ENCODE measurements around the gene AP5M1. TPM values are rescaled to one million over a fixed set of nuclear protein-coding genes. Genes with fewer than 3 reads are reported as not detected.
"Not testable (repeated sequence)": the region's sequence is repeated elsewhere in the genome, so short reads cannot be mapped to it uniquely, and the experiment has no call there.

AP5M1 gene
- 10 to 100 TPM; 37.8 to 51.8 (median 44.6) TPM for total RNA-seq

- Histone ChIP-seq H3K4me3 (replicated peaks in 1 of 3) (peak within 1 kb of the TSS; percentile 76 to 97 (median 92)), H3K27me3 (no peaks in the 10 kb centered on the region), H3K27ac (peak within 1 kb of the TSS; percentile 97 to 98 (median 97)), H3K4me1 (peaks cover 29 to 31% of the 10 kb centered on the region in 2 donors), H3K9me3 (no peaks in the 10 kb centered on the region), H3K36me3 (peaks cover 0 to 4% of the 10 kb centered on the region in 2 donors)
- peak; percentile 93 to 95 for DNase-seq
- TF ChIP-seq POLR2A (IDR thresholded peaks at IDR 0.05), result peak in 1 of 2 donors; percentile 81
- TF ChIP-seq CTCF (IDR thresholded peaks at IDR 0.05), result peak in 1 of 6 experiments; percentile 22
- 0 to 1% methylated on average over 39 to 46 of the region's 76 CpGs for WGBS, 2 donors
- intact Hi-C loops (cut with DNase I), result no loop called here
Observed at GRCh38 chr14:57268161-57269069, at the start of gene AP5M1, which contains the start of gene EXOC5. Gene AP5M1, plus strand, starts transcription at chr14:57268971. Its CDS starts 344 bp downstream, at chr14:57269315. Gene EXOC5, minus strand, starts transcription at chr14:57268905. Its CDS starts 257 bp downstream, at chr14:57268648.

DNA sequence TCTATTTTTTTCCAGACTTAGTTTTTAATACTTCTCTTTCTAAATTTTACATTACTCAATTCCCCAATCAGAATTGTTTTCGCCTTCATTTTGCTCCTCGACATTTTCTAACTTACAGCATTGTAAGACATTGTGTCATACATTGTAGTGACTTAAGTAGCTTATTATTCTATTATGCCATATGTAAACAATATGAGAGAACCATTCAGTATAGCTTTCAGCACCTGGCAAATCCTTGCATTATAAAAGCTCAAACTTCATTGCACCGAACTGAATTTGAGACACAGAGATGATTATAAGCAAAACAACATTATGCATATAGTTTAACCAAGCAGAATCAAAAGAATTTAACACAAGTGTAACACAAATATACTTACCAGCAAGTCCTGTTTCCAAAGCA lies 46.8 kb upstream of the AP5M1 start:
- Histone ChIP-seq H3K27ac (no peak overlapping the region), H3K9me3 (no peaks in the 10 kb centered on the region), H3K4me1 (no peaks in the 10 kb centered on the region), H3K4me3 (replicated peaks in 1 of 3) (no peak overlapping the region), H3K36me3 (peaks cover 3 to 11% of the 10 kb centered on the region in 2 donors), H3K27me3 (no peaks in the 10 kb centered on the region)
- intact Hi-C loops (cut with DNase I), result no loop called here
- TF ChIP-seq POLR2A (IDR thresholded peaks at IDR 0.05) (no peak), CTCF (IDR thresholded peaks at IDR 0.05) (no peak)
- WGBS, 2 donors, result 98 to 99% methylated on average over 3 of the region's 3 CpGs
- DNase-seq, result no peak

- 94 to 96% methylated on average over 2 of the region's 2 CpGs for whole genome bisulfite sequencing, 2 donors
- no peak overlapping the region for H3K27ac ChIP-seq
- no peak for DNase-seq
- no peak overlapping the region for H3K4me3 ChIP-seq (replicated peaks in 1 of 3)
- H3K27me3 ChIP-seq, result no peaks in the 10 kb centered on the region
- H3K4me1 ChIP-seq, result no peaks in the 10 kb centered on the region
- TF ChIP-seq POLR2A (IDR thresholded peaks at IDR 0.05) (no peak), CTCF (IDR thresholded peaks at IDR 0.05) (no peak)
- peaks cover 12 to 17% of the 10 kb centered on the region in 2 donors for H3K36me3 ChIP-seq
- intact Hi-C loops (cut with DNase I), result no loop called here
- H3K9me3 ChIP-seq, result no peaks in the 10 kb centered on the region
Observed at GRCh38 chr14:57227083-57227482, 41.7 kb upstream of the AP5M1 start.

DNA sequence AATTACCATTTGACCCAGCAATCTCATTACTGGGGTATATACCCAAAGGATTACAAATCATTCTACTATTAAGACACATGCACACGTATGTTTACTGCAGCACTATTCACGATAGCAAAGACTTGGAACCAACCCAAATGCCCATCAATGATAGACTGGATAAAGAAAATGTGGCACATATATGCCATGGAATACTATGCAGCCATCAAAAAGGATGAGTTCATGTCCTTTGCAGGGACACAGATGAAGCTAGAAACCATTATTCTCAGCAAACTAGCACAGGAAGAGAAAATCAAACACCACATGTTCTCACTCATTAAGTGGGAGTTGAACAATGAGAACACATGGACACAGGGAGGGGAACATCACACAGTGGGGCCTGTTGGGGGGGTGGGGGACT lies 40.5 kb upstream of the AP5M1 start:
- H3K4me1 ChIP-seq; H3K4me3 ChIP-seq (replicated peaks in 1 of 3); H3K9me3 ChIP-seq; intact Hi-C loops (cut with DNase I); DNase-seq; H3K27me3 ChIP-seq; H3K27ac ChIP-seq: not testable (repeated sequence)
- H3K36me3 ChIP-seq, result peaks cover 12 to 19% of the 10 kb centered on the region in 2 donors
- WGBS, 2 donors, result 98% methylated on average over 2 of the region's 2 CpGs

DNA sequence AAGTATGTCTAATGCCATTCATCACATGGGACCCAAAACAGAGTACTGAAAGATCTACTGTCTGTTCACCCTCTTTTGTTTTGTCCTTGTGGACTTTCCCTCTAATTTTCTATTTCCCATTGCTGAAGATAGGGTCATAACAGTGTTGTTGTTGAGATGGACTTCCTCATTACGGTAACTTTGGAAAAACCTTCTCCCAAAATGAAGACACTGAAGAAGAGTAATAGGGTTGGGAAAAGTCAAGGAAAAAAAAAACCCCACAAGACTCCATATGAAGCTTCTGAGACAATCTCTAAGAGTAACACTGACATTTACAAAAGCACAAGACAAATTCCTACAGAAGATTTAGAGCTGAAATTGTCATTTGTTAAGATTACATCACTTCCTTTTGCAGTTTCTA lies 36.8 kb upstream of the AP5M1 start:
- peaks cover 12 to 19% of the 10 kb centered on the region in 2 donors for H3K36me3 ChIP-seq

GRCh38 chr14:57240115-57240514 lies 28.7 kb upstream of the AP5M1 start:
- WGBS, 2 donors, result 96% methylated on average over 7 of the region's 7 CpGs

More for the DNA sequence above, 36.8 kb upstream of the AP5M1 start:
- Histone ChIP-seq H3K4me3 (replicated peaks in 1 of 3) (no peak overlapping the region), H3K4me1 (no peaks in the 10 kb centered on the region), H3K27ac (no peak overlapping the region), H3K9me3 (no peaks in the 10 kb centered on the region), H3K27me3 (no peaks in the 10 kb centered on the region)
- DNase-seq, result no peak
- 95 to 96% methylated on average over 1 of the region's 1 CpG for WGBS, 2 donors
- no peak for TF ChIP-seq CTCF (IDR thresholded peaks at IDR 0.05)
- no peak for TF ChIP-seq POLR2A (IDR thresholded peaks at IDR 0.05)
- intact Hi-C loops (cut with DNase I), result no loop called here

More at GRCh38 chr14:57240115-57240514, 28.7 kb upstream of the AP5M1 start:
- H3K27ac ChIP-seq; DNase-seq; H3K27me3 ChIP-seq; H3K9me3 ChIP-seq; H3K4me1 ChIP-seq; intact Hi-C loops (cut with DNase I); H3K36me3 ChIP-seq; H3K4me3 ChIP-seq (replicated peaks in 1 of 3): not testable (repeated sequence)
